ENCODE measurements around the gene TLR5. TPM values are rescaled to one million over a fixed set of nuclear protein-coding genes. Genes with fewer than 3 reads are reported as not detected.

TLR5 gene
- total RNA-seq, 1 donor from 2014 or later = 0.20 TPM

DNA sequence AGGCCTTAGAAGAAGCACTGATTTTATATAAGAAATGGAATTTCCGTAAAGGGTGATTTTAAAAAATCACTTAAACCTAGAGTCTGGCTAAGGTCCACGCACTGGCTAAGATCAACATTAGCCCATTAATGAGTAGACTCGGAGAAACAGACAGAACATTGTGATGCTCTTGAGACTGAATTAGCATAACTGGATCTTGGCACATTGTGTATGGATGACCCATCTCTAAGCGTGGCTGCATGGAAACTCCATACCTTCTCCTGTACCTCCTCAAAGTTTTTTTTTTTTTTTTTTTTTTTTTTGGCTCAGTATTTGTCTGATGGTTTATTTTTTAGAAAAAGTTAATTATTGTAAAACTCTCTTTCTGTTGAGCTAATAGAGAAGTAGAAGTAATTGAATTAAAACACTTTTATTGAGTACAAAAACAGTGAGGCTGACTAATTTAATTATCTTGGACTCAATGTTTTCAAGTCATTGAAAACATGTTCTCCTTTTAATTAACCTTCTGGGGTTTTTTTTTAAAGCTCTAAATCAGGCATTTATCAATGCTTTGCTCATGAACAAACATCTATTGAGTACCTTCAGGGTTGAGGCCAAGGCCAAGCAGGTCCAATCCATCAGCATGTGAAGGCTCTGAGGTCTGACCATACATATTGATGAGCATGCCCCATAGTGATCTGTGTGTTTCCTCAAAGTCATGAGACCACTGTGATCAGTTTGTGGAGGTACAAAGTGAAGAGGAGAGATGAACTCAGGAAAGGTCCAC lies 74.0 kb downstream of the TLR5 start:
- no peak for DNase-seq (ENCODE audit: low read depth in 2 of 2)

DNA sequence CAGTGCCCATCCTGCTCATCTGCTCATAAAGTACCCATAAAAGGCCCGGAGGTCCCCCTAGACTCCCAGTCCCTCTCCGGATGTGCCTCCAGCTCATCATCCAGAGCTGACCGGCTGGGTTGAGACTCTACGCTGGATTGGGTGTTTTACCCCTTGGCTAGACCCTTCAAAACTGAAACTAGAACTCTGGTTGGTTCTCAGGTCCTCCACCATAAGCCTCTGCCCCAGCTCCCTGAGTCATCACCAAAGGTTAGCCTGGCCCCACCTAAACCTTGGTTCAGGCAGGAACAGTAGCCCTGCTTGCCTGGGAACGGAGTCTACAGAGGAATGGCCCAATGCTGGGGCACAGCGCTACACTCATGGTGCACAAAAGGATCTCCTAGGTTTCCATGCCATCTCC lies 75.1 kb downstream of the TLR5 start:
- DNase-seq (ENCODE audit: low read depth in 2 of 2) = no peak

DNA sequence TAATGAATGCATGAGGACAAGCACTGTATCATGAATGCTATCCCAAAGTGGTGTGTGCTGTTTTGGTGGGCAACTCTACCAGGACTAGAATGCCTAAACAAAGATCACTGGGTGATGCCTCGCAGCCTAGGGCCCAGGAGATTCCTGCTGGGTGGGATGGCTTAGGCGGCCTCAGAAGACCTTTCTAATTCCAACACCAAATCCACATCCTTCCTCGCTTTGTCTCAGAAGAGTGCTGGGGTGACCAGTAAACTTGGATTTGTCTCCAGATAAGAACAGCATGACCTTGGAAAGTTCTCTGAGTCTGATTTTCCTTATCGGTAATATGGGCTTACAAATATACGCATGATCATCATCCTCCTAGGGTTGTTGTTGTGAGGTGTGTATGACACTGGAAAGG lies 76.6 kb downstream of the TLR5 start:
- no peak for DNase-seq (ENCODE audit: low read depth in 2 of 2)

DNA sequence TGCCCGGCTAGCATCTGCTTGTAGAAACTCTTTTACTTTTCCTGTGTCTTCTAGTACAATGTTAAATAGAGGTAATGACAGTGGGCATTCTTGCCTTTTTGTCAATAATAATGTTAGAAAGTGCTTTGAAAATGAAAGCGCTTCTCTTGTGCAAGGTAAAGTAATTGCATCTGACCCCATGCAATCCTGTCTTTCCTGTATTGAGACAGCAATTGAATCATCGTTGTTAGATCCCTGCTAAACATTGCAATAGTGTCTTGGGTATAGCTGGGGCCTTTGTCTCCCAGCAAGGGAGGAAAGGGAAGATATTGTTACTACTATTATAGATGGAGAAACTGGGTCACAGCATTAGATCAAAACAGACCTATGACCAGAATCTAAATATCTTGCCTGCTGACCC lies 80.9 kb downstream of the TLR5 start:
- DNase-seq (ENCODE audit: low read depth in 2 of 2) = no peak

DNA sequence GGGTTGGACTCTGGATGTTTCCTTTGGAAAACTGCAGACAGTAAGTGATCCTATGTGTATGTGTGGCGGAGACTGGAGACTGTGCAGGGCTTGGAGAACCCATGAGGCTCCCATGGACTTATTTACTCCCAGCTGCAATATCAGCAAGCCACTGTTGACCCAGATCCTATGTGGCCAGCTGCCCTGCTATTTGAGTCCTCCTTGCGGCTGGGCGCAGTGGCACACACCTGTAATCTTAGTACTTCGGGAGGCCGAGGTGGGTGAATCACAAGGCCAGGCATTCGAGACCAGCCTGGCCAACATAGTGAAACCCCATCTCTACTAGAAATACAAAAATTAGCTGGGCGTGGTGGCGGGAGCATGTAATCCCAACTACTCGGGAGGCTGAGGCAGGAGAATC lies 83.5 kb downstream of the TLR5 start:
- no peak for DNase-seq (ENCODE audit: low read depth in 2 of 2)

Other genes starting within 250 kb of the TLR5 start
- 0.20 and 0.44 TPM in 2 replicates for gene SUSD4, start 220.9 kb upstream of the TLR5 start, total RNA-seq

Data from lung microvascular endothelial cell (primary cell).